Liver (tissue), 9 donors: ENCODE measurements around the gene TNFSF8. TPM values are rescaled to one million over a fixed set of nuclear protein-coding genes. Genes with fewer than 3 reads are reported as not detected.

Experiments
- DNase-seq: peaks from one replicate; pipeline ENCODE4 v3.0.0-alpha.2; 2017; ENCODE audit warnings: low spot score
- H3K27ac ChIP-seq, 2 donors: one replicate each; pipeline ENCODE4 v1.7.0; 2013; ENCODE audit warnings: inconsistent platforms in 2 of 2, low read length in 2 of 2, control low read depth in 1 of 2, low read depth in 1 of 2, mild to moderate bottlenecking in 1 of 2
- H3K27me3 ChIP-seq, 4 donors: one replicate each; pipeline versions ENCODE4 v1.6.1 to v1.7.0; 2013; ENCODE audit warnings: low read length in 3 of 4, inconsistent platforms in 1 of 4, mild to moderate bottlenecking in 1 of 4, moderate library complexity in 1 of 4; ENCODE audit not compliant: control insufficient read depth in 4 of 4, insufficient read depth in 4 of 4
- H3K36me3 ChIP-seq, 4 donors: one replicate each; pipeline versions ENCODE4 v1.6.1 to v1.7.0; 2013; ENCODE audit warnings: low read length in 3 of 4, mild to moderate bottlenecking in 3 of 4, low read depth in 1 of 4, moderate library complexity in 1 of 4; ENCODE audit not compliant: control insufficient read depth in 4 of 4, insufficient read depth in 3 of 4
- H3K4me1 ChIP-seq, 4 donors: one replicate each; pipeline versions ENCODE4 v1.6.1 to v1.7.0; 2013; ENCODE audit warnings: low read length in 3 of 4, mild to moderate bottlenecking in 3 of 4, moderate library complexity in 1 of 4; ENCODE audit not compliant: control insufficient read depth in 4 of 4, insufficient read depth in 4 of 4
- H3K4me3 ChIP-seq, 3 donors: one replicate each; pipeline versions ENCODE4 v1.6.1 to v1.7.0; 2013; ENCODE audit warnings: low read length in 3 of 3, control low read depth in 1 of 3, low read depth in 1 of 3, mild to moderate bottlenecking in 1 of 3
- H3K9ac ChIP-seq, 2 donors: one replicate each; pipeline ENCODE4 v1.7.0; 2013; ENCODE audit warnings: low read length in 2 of 2, mild to moderate bottlenecking in 2 of 2, moderate library complexity in 2 of 2, control low read depth in 1 of 2, low read depth in 1 of 2
- H3K9me3 ChIP-seq, 4 donors: one replicate each; pipeline versions ENCODE4 v1.6.1 to v1.7.0; 2013; ENCODE audit warnings: low read length in 3 of 4; ENCODE audit not compliant: control insufficient read depth in 4 of 4
- EGR1 ChIP-seq, 2 donors: IDR thresholded peaks; 2 replicates each; pipeline ENCODE4 v1.6.1; 2016 to 2018; ENCODE audit warnings: antibody characterized with exemption in 2 of 2, low read depth in 2 of 2
- FOXA1 ChIP-seq: IDR thresholded peaks from 2 replicates; pipeline ENCODE4 v1.6.1; 2016; ENCODE audit warnings: antibody characterized with exemption
- HNF4G ChIP-seq: IDR thresholded peaks from 2 replicates; pipeline ENCODE4 v1.6.1; 2016; ENCODE audit warnings: antibody characterized with exemption
- JUND ChIP-seq, 2 donors: IDR thresholded peaks; 2 replicates each; pipeline ENCODE4 v1.6.1; 2016; ENCODE audit warnings: antibody characterized with exemption in 2 of 2
- RAD21 ChIP-seq, 2 donors: IDR thresholded peaks; 2 replicates each; pipeline ENCODE4 v1.6.1; 2016; ENCODE audit warnings: antibody characterized with exemption in 2 of 2, mild to moderate bottlenecking in 2 of 2
- RXRA ChIP-seq, 2 donors: IDR thresholded peaks; 2 replicates each; pipeline ENCODE4 v1.6.1; 2017 to 2018; ENCODE audit warnings: antibody characterized with exemption in 2 of 2, mild to moderate bottlenecking in 1 of 2
- SP1 ChIP-seq: IDR thresholded peaks from 2 replicates; pipeline ENCODE4 v1.6.1; 2018; ENCODE audit warnings: antibody characterized with exemption, mild to moderate bottlenecking
- TAF1 ChIP-seq: conservative IDR thresholded peaks from 2 replicates; pipeline ENCODE4 v1.6.1; 2016; ENCODE audit warnings: antibody characterized with exemption, mild to moderate bottlenecking
- YY1 ChIP-seq: IDR thresholded peaks from 2 replicates; pipeline ENCODE4 v1.6.1; 2016; ENCODE audit warnings: antibody characterized with exemption, mild to moderate bottlenecking
- WGBS: extraction: QIAGEN DNeasy Blood & Tissue Kit; methylation state at CpG from one replicate; pipeline ENCODE4 v1.1.7; 2013; 5-methylcytosine and 5-hydroxymethylcytosine counted together
- polyA plus RNA-seq, 2 donors: library from polyadenylated mRNA; stranded (reverse) in 1 of 2; unstranded in 1 of 2; fragments of 200-250 nt in 1 of 2; fragments of >200 nt in 1 of 2; fragmentation: Nextera tagmentation in 1 of 2; extraction: Ambion mirVana in 1 of 2; gene quantifications; one replicate each; pipeline versions ENCODE4 v1.2.1 to v1.2.3, GENCODE V29; 2013 to 2015
- total RNA-seq, 2 donors: library from RNA; depleted of rRNA; stranded (reverse); fragments of >200 nt; gene quantifications; one replicate each; pipeline ENCODE4 v1.2.3, GENCODE V29; 2014
- TF ChIP-seq, protein P1 (sequence below): IDR thresholded peaks from 2 replicates; pipeline ENCODE4 v1.6.1; 2016; ENCODE audit warnings: antibody characterized with exemption
- TF ChIP-seq, protein P2 (sequence below): fragments of 150-350 bp; IDR thresholded peaks from 2 replicates; pipeline ENCODE4 v1.5.1; 2017; ENCODE audit warnings: improper control_type of control experiment, low read depth, low read length; ENCODE audit not compliant: missing input control
- TF ChIP-seq, protein P3 (sequence below): IDR thresholded peaks from 2 replicates; pipeline ENCODE4 v1.6.1; 2016; ENCODE audit warnings: antibody characterized with exemption, mild to moderate bottlenecking
- TF ChIP-seq, protein P4 (sequence below): IDR thresholded peaks from 2 replicates; pipeline ENCODE4 v1.6.1; 2016; ENCODE audit warnings: antibody characterized with exemption
- donor health status: healthy.
- donor health status: healthy.
- donor health status: healthy.
- donor health status: healthy.
- donor health status: healthy.

The TNFSF8 gene
- total and polyA plus RNA-seq, 4 donors = 0.28 to 1.4 (median 0.51) TPM

DNA sequence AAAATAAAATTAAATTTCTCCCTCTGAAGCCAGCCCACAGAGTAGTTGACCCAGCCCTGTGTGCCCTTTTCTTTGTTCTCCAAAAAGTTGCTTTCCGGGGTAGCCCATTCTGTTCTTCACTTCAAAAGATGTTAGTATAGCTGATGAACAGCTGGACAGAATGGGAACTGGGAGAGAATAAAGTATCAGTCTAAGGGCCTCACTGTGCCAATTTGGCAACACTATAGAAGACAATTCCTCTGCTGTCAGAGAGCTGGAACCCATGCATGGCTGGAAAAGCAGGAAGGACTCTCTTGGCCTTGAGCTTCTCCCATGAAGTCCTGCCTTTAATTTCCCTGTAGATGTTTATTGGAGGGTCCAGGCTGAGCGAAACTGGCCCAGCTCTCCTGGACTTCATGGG lies 11.0 kb upstream of the TNFSF8 start:
- no peaks in the 10 kb centered on the region for H3K36me3 ChIP-seq
- WGBS = 90% methylated on average over 2 of the region's 2 CpGs
- H3K27ac ChIP-seq = no peak overlapping the region
- H3K27me3 ChIP-seq = no peaks in the 10 kb centered on the region
- DNase-seq = no peak
- no peaks in the 10 kb centered on the region for H3K9me3 ChIP-seq
- H3K4me3 ChIP-seq = no peak overlapping the region
- TF ChIP-seq SP1 (no peak), RAD21 (IDR thresholded peaks at IDR 0.05) (no peak), RXRA (IDR thresholded peaks at IDR 0.05) (no peak), HNF4G (no peak)
- TF ChIP-seq, protein P1, sequence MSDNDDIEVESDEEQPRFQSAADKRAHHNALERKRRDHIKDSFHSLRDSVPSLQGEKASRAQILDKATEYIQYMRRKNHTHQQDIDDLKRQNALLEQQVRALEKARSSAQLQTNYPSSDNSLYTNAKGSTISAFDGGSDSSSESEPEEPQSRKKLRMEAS = no peak
- TF ChIP-seq, protein P2, sequence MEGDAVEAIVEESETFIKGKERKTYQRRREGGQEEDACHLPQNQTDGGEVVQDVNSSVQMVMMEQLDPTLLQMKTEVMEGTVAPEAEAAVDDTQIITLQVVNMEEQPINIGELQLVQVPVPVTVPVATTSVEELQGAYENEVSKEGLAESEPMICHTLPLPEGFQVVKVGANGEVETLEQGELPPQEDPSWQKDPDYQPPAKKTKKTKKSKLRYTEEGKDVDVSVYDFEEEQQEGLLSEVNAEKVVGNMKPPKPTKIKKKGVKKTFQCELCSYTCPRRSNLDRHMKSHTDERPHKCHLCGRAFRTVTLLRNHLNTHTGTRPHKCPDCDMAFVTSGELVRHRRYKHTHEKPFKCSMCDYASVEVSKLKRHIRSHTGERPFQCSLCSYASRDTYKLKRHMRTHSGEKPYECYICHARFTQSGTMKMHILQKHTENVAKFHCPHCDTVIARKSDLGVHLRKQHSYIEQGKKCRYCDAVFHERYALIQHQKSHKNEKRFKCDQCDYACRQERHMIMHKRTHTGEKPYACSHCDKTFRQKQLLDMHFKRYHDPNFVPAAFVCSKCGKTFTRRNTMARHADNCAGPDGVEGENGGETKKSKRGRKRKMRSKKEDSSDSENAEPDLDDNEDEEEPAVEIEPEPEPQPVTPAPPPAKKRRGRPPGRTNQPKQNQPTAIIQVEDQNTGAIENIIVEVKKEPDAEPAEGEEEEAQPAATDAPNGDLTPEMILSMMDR = no peak
- H3K9ac ChIP-seq = no peak overlapping the region
- no peaks in the 10 kb centered on the region for H3K4me1 ChIP-seq

DNA sequence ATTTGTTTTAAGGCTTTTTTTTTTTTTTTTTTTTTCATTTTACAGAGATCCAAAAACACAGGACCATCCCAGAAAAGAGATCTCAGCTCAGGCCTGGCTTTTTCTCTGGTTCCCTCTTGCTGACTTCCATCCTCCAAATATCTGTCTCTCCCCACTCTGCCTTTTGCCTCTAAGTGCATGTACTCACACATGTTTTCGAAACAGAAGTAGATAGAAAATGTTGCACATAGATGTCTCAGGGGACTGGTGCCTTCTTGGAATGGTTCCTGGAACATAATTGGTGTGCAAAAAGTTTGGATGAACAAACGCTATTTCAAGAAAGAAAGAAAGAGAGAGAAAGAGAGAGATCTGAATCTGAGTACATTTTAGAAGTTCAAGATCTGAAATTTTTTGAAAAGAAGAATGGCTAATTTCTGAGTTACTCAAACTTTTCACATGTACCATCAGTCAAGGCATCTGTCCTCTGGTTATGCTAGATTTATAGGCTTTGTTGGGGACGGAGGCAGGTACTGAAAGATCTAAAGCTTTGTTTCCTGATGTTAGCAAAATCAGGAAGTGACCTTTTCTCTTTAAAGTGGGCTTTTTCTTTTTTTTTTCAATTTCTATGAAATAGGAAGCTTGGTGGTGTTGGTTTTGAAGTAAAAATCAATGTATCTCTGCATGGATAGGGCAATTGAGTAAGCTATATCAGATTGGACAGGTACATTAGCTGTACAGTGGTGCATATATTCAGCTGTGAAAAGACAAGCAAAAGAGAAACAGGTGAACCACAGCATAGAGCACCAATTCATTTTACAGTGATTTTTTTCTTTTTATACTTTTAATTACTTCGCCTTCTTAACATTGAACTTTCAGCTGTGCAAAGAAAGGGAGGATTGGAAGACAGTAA lies 8.5 kb upstream of the TNFSF8 start:
- H3K27ac ChIP-seq = no peak overlapping the region
- 87% methylated on average over 4 of the region's 4 CpGs for WGBS
- no peaks in the 10 kb centered on the region for H3K27me3 ChIP-seq
- H3K9me3 ChIP-seq = no peaks in the 10 kb centered on the region
- H3K9ac ChIP-seq = no peak overlapping the region
- no peak for DNase-seq
- H3K4me1 ChIP-seq = no peaks in the 10 kb centered on the region
- TF ChIP-seq YY1 = no peak
- no peak for TF ChIP-seq HNF4G
- TF ChIP-seq SP1 = no peak
- TF ChIP-seq, protein P1 = no peak
- no peak for TF ChIP-seq JUND (IDR thresholded peaks at IDR 0.05)
- TF ChIP-seq EGR1 (IDR thresholded peaks at IDR 0.05; ENCODE audit: low read depth in 2 of 2) = no peak
- no peak for TF ChIP-seq RXRA (IDR thresholded peaks at IDR 0.05)
- TF ChIP-seq, protein P2 = no peak
- TF ChIP-seq FOXA1 = no peak
- no peak for TF ChIP-seq TAF1
- TF ChIP-seq, protein P3, sequence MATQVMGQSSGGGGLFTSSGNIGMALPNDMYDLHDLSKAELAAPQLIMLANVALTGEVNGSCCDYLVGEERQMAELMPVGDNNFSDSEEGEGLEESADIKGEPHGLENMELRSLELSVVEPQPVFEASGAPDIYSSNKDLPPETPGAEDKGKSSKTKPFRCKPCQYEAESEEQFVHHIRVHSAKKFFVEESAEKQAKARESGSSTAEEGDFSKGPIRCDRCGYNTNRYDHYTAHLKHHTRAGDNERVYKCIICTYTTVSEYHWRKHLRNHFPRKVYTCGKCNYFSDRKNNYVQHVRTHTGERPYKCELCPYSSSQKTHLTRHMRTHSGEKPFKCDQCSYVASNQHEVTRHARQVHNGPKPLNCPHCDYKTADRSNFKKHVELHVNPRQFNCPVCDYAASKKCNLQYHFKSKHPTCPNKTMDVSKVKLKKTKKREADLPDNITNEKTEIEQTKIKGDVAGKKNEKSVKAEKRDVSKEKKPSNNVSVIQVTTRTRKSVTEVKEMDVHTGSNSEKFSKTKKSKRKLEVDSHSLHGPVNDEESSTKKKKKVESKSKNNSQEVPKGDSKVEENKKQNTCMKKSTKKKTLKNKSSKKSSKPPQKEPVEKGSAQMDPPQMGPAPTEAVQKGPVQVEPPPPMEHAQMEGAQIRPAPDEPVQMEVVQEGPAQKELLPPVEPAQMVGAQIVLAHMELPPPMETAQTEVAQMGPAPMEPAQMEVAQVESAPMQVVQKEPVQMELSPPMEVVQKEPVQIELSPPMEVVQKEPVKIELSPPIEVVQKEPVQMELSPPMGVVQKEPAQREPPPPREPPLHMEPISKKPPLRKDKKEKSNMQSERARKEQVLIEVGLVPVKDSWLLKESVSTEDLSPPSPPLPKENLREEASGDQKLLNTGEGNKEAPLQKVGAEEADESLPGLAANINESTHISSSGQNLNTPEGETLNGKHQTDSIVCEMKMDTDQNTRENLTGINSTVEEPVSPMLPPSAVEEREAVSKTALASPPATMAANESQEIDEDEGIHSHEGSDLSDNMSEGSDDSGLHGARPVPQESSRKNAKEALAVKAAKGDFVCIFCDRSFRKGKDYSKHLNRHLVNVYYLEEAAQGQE = no peak
- TF ChIP-seq, protein P4, sequence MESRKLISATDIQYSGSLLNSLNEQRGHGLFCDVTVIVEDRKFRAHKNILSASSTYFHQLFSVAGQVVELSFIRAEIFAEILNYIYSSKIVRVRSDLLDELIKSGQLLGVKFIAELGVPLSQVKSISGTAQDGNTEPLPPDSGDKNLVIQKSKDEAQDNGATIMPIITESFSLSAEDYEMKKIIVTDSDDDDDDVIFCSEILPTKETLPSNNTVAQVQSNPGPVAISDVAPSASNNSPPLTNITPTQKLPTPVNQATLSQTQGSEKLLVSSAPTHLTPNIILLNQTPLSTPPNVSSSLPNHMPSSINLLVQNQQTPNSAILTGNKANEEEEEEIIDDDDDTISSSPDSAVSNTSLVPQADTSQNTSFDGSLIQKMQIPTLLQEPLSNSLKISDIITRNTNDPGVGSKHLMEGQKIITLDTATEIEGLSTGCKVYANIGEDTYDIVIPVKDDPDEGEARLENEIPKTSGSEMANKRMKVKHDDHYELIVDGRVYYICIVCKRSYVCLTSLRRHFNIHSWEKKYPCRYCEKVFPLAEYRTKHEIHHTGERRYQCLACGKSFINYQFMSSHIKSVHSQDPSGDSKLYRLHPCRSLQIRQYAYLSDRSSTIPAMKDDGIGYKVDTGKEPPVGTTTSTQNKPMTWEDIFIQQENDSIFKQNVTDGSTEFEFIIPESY = no peak
- no peak for TF ChIP-seq RAD21 (IDR thresholded peaks at IDR 0.05)
- no peaks in the 10 kb centered on the region for H3K36me3 ChIP-seq
- no peak overlapping the region for H3K4me3 ChIP-seq
